CD4-positive, alpha-beta T cell treated with Interferon gamma for 1 hour (primary cell): ENCODE data around the gene C4orf33.

Experiments
- DNase-seq: peaks from one replicate; pipeline ENCODE4 v3.0.0-alpha.2; 2020

C4orf33 gene

GRCh38 chr4:129131343-129131742 is 35.4 kb downstream of the C4orf33 start:
- no peak for DNase-seq

DNA sequence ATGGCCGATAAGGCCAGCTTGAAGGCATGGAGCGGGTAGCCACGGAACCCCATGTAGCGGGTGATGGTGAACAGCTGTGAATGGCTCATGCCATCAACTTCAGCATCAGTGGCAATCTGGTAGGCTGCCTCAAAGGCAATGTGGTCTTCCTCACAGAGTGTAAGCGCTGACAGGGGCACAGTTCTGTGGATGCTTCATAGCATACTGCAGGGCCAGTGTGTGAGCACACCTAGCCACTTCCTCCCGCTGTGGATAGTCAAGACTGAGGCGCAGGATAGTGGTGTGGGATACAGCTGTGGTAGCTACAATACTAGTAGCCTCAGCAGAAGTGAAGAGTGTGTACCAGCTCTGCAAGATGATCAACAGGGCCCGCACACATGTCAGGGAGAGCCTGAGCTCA is 40.5 kb downstream of the C4orf33 start:
- no peak for DNase-seq

GRCh38 chr4:129138810-129139496 is 43.0 kb downstream of the C4orf33 start:
- DNase-seq: no peak

GRCh38 chr4:129140521-129140920 is 44.6 kb downstream of the C4orf33 start:
- DNase-seq: no peak

DNA sequence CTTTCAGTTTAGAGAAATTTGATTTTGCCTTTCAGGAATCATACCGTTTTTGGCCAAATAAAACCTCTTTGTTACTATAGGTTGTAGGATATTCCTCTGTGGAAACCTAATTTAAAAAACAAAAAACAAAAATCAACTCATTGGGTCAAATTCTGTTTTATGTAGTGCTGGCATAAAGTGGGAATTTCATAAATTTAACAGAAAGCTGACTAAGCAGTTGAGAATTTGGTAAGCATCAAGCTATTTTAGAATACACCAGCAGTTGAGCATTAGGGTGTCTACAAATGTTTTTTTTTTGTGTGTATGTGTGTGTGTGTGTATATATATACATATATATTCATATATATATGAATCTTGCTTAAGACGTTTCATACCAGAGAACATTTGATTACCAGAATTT is 47.4 kb downstream of the C4orf33 start:
- no peak for DNase-seq

- no peak for DNase-seq
These were observed 48.8 kb downstream of the C4orf33 start for GRCh38 chr4:129144755-129145206.

- no peak for DNase-seq
These were observed 49.3 kb downstream of the C4orf33 start for GRCh38 chr4:129145222-129145730.

DNA sequence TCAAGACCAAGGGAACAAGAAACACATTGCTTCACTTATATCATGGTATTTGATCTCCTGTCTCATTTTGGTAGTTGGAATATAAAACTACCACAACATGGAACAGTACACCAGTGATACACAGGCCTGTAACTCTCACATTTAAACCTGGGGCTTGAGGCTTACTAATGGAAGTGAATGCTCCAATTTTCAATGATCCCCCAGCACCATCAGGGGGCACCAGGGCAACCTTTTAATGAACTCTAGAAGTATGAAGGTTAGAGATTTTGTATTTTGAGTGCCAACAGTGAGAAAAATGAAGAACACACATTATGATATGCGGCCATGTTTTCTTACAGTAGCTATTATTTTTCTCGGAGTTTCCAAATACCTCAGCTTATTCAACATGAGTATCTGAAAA is 50.7 kb downstream of the C4orf33 start:
- no peak for DNase-seq

GRCh38 chr4:129148892-129149291 is 52.9 kb downstream of the C4orf33 start:
- DNase-seq: no peak

- no peak for DNase-seq
These were observed 54.0 kb downstream of the C4orf33 start for GRCh38 chr4:129149906-129150305.

DNA sequence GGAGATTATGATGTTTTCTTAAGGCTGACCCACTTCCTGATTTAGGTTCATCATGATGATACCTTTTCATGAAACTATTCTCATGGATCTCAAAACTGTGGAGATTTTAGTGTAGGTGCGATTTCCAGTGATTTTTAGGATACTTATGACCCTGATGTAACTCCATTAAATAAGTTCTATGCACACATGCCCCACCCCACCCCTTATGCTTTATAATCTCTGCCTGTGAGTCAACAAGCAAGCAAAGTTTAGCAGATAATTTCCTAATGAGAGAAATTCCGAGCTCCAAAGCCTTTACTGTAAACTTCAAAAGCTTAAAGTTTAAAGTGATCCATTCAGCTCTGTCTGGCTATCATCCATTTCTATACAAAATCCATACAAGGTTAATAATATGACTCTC is 56.4 kb downstream of the C4orf33 start:
- no peak for DNase-seq

GRCh38 chr4:129153700-129154099 is 57.7 kb downstream of the C4orf33 start:
- DNase-seq: no peak

DNA sequence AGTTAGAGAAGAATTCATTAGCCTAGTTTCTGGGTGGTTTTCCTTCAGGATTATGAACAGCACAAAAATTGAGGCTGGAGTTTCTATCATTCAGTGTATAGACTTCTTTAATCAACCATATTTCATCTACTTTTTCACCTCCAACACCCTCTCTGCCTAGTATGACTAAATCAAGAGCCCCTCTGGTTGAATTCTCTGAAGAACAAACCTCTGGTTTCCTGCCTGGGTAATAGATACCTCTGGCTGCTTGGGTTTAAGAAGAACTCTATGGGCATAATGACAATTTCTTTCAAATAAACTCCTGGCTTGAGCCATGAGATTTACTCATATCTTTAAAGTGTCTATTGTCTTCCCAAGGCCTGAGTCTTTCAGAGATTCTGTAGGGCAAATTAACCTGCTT is 66.5 kb downstream of the C4orf33 start:
- no peak for DNase-seq

- no peak for DNase-seq
These were observed 67.5 kb downstream of the C4orf33 start for GRCh38 chr4:129163427-129163826.

DNA sequence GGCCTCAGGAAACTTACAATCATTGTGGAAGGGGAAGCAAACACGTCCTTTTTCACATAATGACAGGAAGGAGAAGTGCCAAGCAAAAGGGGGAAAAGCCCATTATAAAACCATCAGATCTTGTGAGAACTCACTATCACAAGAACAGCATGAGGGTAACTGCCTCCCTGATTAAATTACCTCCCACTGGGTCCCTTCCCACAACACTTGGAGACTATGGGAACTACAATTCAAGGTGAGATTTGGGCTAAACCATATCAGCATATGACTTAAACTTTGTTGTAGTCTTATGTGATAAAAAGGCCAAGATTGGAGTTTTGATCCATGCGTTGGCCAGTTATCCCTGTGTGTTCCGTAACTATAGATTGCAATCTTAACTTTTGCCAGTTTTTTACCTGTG is 68.3 kb downstream of the C4orf33 start:
- DNase-seq: no peak
